HCT116 (cell line): ENCODE data around the gene KANK4. TPM values are rescaled to one million over a fixed set of nuclear protein-coding genes. Genes with fewer than 3 reads are reported as not detected.

Experiments used
- ATAC-seq: fragments of 200-7000 bp; cut with Tn5 transposase; 2 replicates; pipeline ENCODE4 v1.9.1; 2020; ENCODE audit warnings: mild to moderate bottlenecking, moderate library complexity
- BruUV-seq: library from RNA; stranded (reverse); fragments of 400-500 nt; replicated peaks from 2 replicates; lab custom pipeline; 2021; lab: Mats Ljungman, UMichigan
- CTCF ChIA-PET: fragments of 300-600 bp; sonication (Branson Sonifier 250); formaldehyde crosslinking; loops from one replicate; lab custom pipeline; 2021; ENCODE audit warnings: antibody characterized with exemption; lab: Charles Lee
- POLR2A ChIA-PET: fragments of 300-600, 350-600 bp; sonication (Branson Sonifier 250); formaldehyde crosslinking; loops from one replicate; lab custom pipeline; 2021; ENCODE audit warnings: antibody characterized with exemption; lab: Charles Lee
- RAD21 ChIA-PET, 2 experiments: fragments of 300-600 bp; sonication (Branson Sonifier 250); formaldehyde crosslinking; loops; one replicate each; lab custom pipeline; 2023; ENCODE audit warnings: low total read pairs in 2 of 2; ENCODE audit not compliant: uncharacterized antibody in 2 of 2, unreplicated experiment in 2 of 2, low non-redundant PET in 1 of 2; lab: Charles Lee
- DNase-seq: peaks from one replicate; pipeline ENCODE4 v3.0.0-alpha.2; 2010; ENCODE audit warnings: low read depth, low spot score
- H2AFZ ChIP-seq: fragments of 200-600 bp; shearing (Covaris generic), sonication (generic); 2 replicates; pipeline ENCODE4 v1.6.1; 2017; ENCODE audit warnings: low read depth, mixed run types, mixed read lengths, antibody characterized with exemption, low read length; ENCODE audit not compliant: poor library complexity, severe bottlenecking
- H3K27ac ChIP-seq: 2 replicates; pipeline ENCODE4 v1.5.1; 2012; ENCODE audit warnings: low read depth, low read length
- H3K27me3 ChIP-seq: fragments of 200-600 bp; sonication (generic); 2 replicates; pipeline ENCODE4 v1.6.1; 2016; ENCODE audit warnings: mixed run types, low read length, mixed read lengths; ENCODE audit not compliant: insufficient read depth
- H3K36me3 ChIP-seq, 2 experiments: fragments of 200-500 bp in 1 of 2; fragments of 200-600 bp in 1 of 2; sonication (Bioruptor generic) in 1 of 2; sonication (generic) in 1 of 2; 2 replicates each; pipeline versions ENCODE4 v1.5.1 to v1.6.1; 2014 to 2016; ENCODE audit warnings: low read length in 2 of 2, inconsistent platforms in 1 of 2, mixed read lengths in 1 of 2, mixed run types in 1 of 2; ENCODE audit not compliant: insufficient read depth in 2 of 2, control insufficient read depth in 1 of 2
- H3K4me1 ChIP-seq, 2 experiments: fragments of 200-600 bp in 1 of 2; sonication (generic) in 1 of 2; 2 replicates each; pipeline versions ENCODE4 v1.5.1 to v1.6.1; 2012 to 2017; ENCODE audit warnings: low read length in 2 of 2, inconsistent platforms in 1 of 2, mild to moderate bottlenecking in 1 of 2, mixed read lengths in 1 of 2, mixed run types in 1 of 2, moderate library complexity in 1 of 2; ENCODE audit not compliant: insufficient read depth in 2 of 2, control insufficient read depth in 1 of 2
- H3K4me2 ChIP-seq: fragments of 200-600 bp; sonication (generic); 2 replicates; pipeline ENCODE4 v1.6.1; 2017; ENCODE audit warnings: mixed run types, low read length, mixed read lengths
- H3K4me3 ChIP-seq, 2 experiments: fragments of 200-600 bp in 1 of 2; sonication (generic) in 1 of 2; replicated peaks in 1 of 2; 2 replicates each; pipeline ENCODE4 v1.5.1; 2011 to 2016; ENCODE audit warnings: low read length in 2 of 2, control low read depth in 1 of 2, low read depth in 1 of 2, mild to moderate bottlenecking in 1 of 2, mixed read lengths in 1 of 2, mixed run types in 1 of 2
- H3K79me2 ChIP-seq: fragments of 200-600 bp; sonication (generic); 2 replicates; pipeline ENCODE4 v1.6.1; 2017; ENCODE audit warnings: mild to moderate bottlenecking, mixed run types, low read length, moderate library complexity, mixed read lengths; ENCODE audit not compliant: insufficient read depth
- H3K9ac ChIP-seq: fragments of 200-600 bp; sonication (generic); 2 replicates; pipeline ENCODE4 v1.6.1; 2016; ENCODE audit warnings: low read length, mixed read lengths
- H3K9me2 ChIP-seq: fragments of 200-600 bp; sonication (generic), shearing (Covaris generic); 2 replicates; pipeline ENCODE4 v1.6.1; 2017; ENCODE audit warnings: mixed run types, mild to moderate bottlenecking, moderate library complexity; ENCODE audit not compliant: insufficient read depth
- H3K9me3 ChIP-seq, 2 experiments: fragments of 200-500 bp in 1 of 2; fragments of 200-600 bp in 1 of 2; sonication (Bioruptor generic) in 1 of 2; sonication (generic) in 1 of 2; 2 replicates each; pipeline ENCODE4 v1.6.1; 2014 to 2017; ENCODE audit warnings: low read length in 2 of 2, mixed read lengths in 2 of 2, inconsistent platforms in 1 of 2, low read depth in 1 of 2, mild to moderate bottlenecking in 1 of 2, mixed run types in 1 of 2, moderate library complexity in 1 of 2; ENCODE audit not compliant: control insufficient read depth in 1 of 2, insufficient read depth in 1 of 2
- H4K20me1 ChIP-seq: fragments of 200-600 bp; sonication (generic), shearing (Covaris generic); 2 replicates; pipeline ENCODE4 v1.6.1; 2017; ENCODE audit warnings: mixed run types, mild to moderate bottlenecking, moderate library complexity; ENCODE audit not compliant: insufficient read depth
- CEBPB ChIP-seq: IDR thresholded peaks from 2 replicates; pipeline ENCODE4 v1.6.1; 2012; ENCODE audit warnings: low read depth
- EGR1 ChIP-seq: IDR thresholded peaks from 2 replicates; pipeline ENCODE4 v1.6.1; 2012; ENCODE audit warnings: low read depth
- EZH2phosphoT487 ChIP-seq: fragments of 200-600 bp; IDR thresholded peaks from 2 replicates; pipeline ENCODE4 v1.6.1; 2018; ENCODE audit warnings: antibody characterized with exemption, borderline replicate concordance
- FOSL1 ChIP-seq: IDR thresholded peaks from 2 replicates; pipeline ENCODE4 v1.6.1; 2012; ENCODE audit warnings: low read depth
- POLR2A ChIP-seq: IDR thresholded peaks from 2 replicates; pipeline ENCODE4 v1.7.0; 2011; ENCODE audit warnings: borderline replicate concordance; ENCODE audit not compliant: insufficient read depth, insufficient read length; ENCODE audit errors: extremely low read depth
- SIN3A ChIP-seq: IDR thresholded peaks from 2 replicates; pipeline ENCODE4 v1.6.1; 2012; ENCODE audit warnings: low read depth
- TCF7L2 ChIP-seq: IDR thresholded peaks from 2 replicates; pipeline ENCODE4 v1.7.0; 2011; ENCODE audit warnings: borderline replicate concordance, inconsistent platforms; ENCODE audit not compliant: insufficient read depth, insufficient read length; ENCODE audit errors: extremely low read depth
- YY1 ChIP-seq: IDR thresholded peaks from 2 replicates; pipeline ENCODE4 v1.6.1; 2011; ENCODE audit warnings: low read length, low read depth, moderate library complexity, mild to moderate bottlenecking; ENCODE audit not compliant: insufficient replicate concordance; ENCODE audit errors: extremely low read depth
- ZFX ChIP-seq: fragments of 450-650 bp; IDR thresholded peaks from 2 replicates; pipeline ENCODE4 v1.6.1; 2017
- ZNF274 ChIP-seq: fragments of 200-500 bp; sonication (Bioruptor generic); IDR thresholded peaks from 2 replicates; pipeline ENCODE4 v1.6.1; 2014; ENCODE audit warnings: mild to moderate bottlenecking, low read depth, low read length, inconsistent platforms
- intact Hi-C: fragments of 100-400 bp; cut with micrococcal nuclease; formaldehyde crosslinking; loops from 2 replicates; pipeline ENCODE4 v1.10.0; 2022
- total RNA-seq: library from RNA; stranded (reverse); gene quantifications from one replicate; pipeline ENCODE4 v1.2.1, GENCODE V29; 2021; ENCODE audit not compliant: unreplicated experiment
- TF ChIP-seq, protein P1 (sequence below): IDR thresholded peaks from 2 replicates; pipeline ENCODE4 v1.6.1; 2011; ENCODE audit warnings: mild to moderate bottlenecking, low read length, moderate library complexity; ENCODE audit not compliant: insufficient replicate concordance; ENCODE audit errors: extremely low read depth
- TF ChIP-seq, protein P2 (sequence below): IDR thresholded peaks from 2 replicates; pipeline ENCODE4 v1.6.1; 2012; ENCODE audit warnings: low read depth
- TF ChIP-seq, protein P3 (sequence below): IDR thresholded peaks from 2 replicates; pipeline ENCODE4 v1.6.1; 2012

The KANK4 gene
- total RNA-seq, 1 experiment from 2014 or later, result not detected

DNA sequence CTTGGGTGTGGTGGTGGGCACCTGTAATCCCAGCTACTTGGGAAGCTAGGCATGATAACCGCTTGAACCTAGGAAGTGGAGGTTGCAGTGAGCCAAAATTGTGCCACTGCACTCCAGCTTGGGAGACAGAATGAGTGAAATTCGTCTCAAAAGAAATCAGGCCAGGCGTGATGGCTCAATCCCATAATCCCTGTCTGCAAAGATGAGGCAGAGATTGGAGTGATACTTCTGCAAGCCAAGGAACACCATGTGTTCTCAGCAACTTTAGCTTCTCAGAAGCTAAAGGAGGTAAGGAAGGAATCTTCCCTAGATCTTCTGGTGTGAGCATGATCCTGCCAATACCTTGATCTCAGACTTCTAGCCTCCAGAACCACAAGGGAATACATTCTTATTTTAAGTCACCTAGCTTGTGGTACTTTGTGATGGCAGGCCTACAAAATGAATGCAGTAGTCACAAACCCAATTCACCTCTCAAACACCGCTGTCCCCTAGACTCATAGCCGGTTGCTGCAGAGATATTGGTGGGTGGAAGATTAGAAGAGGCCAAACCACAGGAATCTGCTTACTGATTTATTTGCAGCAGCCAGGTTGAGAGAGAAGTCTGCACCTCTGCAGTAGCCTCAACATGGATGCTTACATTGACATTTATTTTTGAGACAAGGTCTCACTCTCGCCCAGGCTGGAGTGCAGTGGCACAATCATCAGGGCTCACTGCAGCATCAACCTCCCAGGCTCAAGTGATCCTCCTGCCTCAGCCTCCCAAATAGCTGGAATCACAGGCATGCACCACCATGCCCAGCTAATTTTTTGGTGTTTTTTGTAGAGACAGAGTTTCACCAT lies 105.9 kb downstream of the KANK4 start:
- ATAC-seq, result no peak
- H3K4me2 ChIP-seq, result no peak overlapping the region
- no peaks in the 10 kb centered on the region for H3K9me2 ChIP-seq
- H3K4me3 ChIP-seq, result no peak overlapping the region
- H3K9ac ChIP-seq, result no peak overlapping the region
- H3K27ac ChIP-seq, result no peak overlapping the region
- no peak overlapping the region for H2AFZ ChIP-seq
- no peak for DNase-seq
- peaks cover 4 to 16% of the 10 kb centered on the region in 2 experiments; a peak in 3 of 4 replicates for H3K9me3 ChIP-seq
- no peaks in the 10 kb centered on the region for H3K36me3 ChIP-seq
- ChIA-PET CTCF (no interaction called here), RAD21 (no interaction called here), POLR2A (no interaction called here)
- H3K4me1 ChIP-seq, result peaks cover 0 to 6% of the 10 kb centered on the region in 2 experiments; a peak in 2 of 4 replicates
- no peaks in the 10 kb centered on the region for H3K79me2 ChIP-seq
- no peaks in the 10 kb centered on the region for H3K27me3 ChIP-seq
- H4K20me1 ChIP-seq, result no peaks in the 10 kb centered on the region
- TF ChIP-seq, protein P1, sequence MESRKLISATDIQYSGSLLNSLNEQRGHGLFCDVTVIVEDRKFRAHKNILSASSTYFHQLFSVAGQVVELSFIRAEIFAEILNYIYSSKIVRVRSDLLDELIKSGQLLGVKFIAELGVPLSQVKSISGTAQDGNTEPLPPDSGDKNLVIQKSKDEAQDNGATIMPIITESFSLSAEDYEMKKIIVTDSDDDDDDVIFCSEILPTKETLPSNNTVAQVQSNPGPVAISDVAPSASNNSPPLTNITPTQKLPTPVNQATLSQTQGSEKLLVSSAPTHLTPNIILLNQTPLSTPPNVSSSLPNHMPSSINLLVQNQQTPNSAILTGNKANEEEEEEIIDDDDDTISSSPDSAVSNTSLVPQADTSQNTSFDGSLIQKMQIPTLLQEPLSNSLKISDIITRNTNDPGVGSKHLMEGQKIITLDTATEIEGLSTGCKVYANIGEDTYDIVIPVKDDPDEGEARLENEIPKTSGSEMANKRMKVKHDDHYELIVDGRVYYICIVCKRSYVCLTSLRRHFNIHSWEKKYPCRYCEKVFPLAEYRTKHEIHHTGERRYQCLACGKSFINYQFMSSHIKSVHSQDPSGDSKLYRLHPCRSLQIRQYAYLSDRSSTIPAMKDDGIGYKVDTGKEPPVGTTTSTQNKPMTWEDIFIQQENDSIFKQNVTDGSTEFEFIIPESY, result no peak
- TF ChIP-seq SIN3A, result no peak
- TF ChIP-seq, protein P2, sequence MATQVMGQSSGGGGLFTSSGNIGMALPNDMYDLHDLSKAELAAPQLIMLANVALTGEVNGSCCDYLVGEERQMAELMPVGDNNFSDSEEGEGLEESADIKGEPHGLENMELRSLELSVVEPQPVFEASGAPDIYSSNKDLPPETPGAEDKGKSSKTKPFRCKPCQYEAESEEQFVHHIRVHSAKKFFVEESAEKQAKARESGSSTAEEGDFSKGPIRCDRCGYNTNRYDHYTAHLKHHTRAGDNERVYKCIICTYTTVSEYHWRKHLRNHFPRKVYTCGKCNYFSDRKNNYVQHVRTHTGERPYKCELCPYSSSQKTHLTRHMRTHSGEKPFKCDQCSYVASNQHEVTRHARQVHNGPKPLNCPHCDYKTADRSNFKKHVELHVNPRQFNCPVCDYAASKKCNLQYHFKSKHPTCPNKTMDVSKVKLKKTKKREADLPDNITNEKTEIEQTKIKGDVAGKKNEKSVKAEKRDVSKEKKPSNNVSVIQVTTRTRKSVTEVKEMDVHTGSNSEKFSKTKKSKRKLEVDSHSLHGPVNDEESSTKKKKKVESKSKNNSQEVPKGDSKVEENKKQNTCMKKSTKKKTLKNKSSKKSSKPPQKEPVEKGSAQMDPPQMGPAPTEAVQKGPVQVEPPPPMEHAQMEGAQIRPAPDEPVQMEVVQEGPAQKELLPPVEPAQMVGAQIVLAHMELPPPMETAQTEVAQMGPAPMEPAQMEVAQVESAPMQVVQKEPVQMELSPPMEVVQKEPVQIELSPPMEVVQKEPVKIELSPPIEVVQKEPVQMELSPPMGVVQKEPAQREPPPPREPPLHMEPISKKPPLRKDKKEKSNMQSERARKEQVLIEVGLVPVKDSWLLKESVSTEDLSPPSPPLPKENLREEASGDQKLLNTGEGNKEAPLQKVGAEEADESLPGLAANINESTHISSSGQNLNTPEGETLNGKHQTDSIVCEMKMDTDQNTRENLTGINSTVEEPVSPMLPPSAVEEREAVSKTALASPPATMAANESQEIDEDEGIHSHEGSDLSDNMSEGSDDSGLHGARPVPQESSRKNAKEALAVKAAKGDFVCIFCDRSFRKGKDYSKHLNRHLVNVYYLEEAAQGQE, result no peak
- TF ChIP-seq EZH2phosphoT487, result no peak
- no peak for TF ChIP-seq ZFX
- TF ChIP-seq ZNF274, result no peak
- TF ChIP-seq CEBPB, result no peak
- TF ChIP-seq TCF7L2, result no peak
- no peak for TF ChIP-seq FOSL1
- TF ChIP-seq, protein P3, sequence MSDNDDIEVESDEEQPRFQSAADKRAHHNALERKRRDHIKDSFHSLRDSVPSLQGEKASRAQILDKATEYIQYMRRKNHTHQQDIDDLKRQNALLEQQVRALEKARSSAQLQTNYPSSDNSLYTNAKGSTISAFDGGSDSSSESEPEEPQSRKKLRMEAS, result no peak
- TF ChIP-seq EGR1, result no peak
- no peak for TF ChIP-seq POLR2A
- TF ChIP-seq YY1, result no peak
- intact Hi-C loops, result no loop called here
- BruUV-seq, result no TSS peak
